B cell (primary cell): Measurements from ENCODE around the gene CMIP. TPM values are rescaled to one million over a fixed set of nuclear protein-coding genes. Genes with fewer than 3 reads are reported as not detected.

Experiments
- ATAC-seq: fragments of 200-7000 bp; cut with Tn5 transposase; one replicate; pipeline ENCODE4 v1.10.0; 2021; ENCODE audit warnings: low read depth, mild to moderate bottlenecking, moderate number of reproducible peaks, moderate library complexity
- CTCF ChIA-PET: fragments of 350-600 bp; sonication (Branson Sonifier 250); formaldehyde crosslinking; loops from one replicate; lab custom pipeline; 2021; ENCODE audit warnings: antibody characterized with exemption, inconsistent platforms; lab: Charles Lee
- POLR2A ChIA-PET: fragments of 350-600 bp; sonication (Branson Sonifier 250); formaldehyde crosslinking; loops from one replicate; lab custom pipeline; 2021; ENCODE audit warnings: antibody characterized with exemption; lab: Charles Lee
- DNase-seq: peaks from one replicate; pipeline ENCODE4 v3.0.0; 2013
- H2AFZ ChIP-seq: 2 replicates; pipeline ENCODE4 v1.6.1; 2012; ENCODE audit warnings: mild to moderate bottlenecking, low read depth, low read length; ENCODE audit not compliant: insufficient read depth, poor library complexity, severe bottlenecking
- H3K27ac ChIP-seq, 2 donors: 1 replicate in 1 of 2; 2 replicates in 1 of 2; pipeline ENCODE4 v1.5.1; 2012 to 2013; ENCODE audit warnings: low read length in 2 of 2, mild to moderate bottlenecking in 2 of 2, moderate library complexity in 1 of 2
- H3K27me3 ChIP-seq, 4 experiments: fragments of 200-600 bp in 1 of 4; sonication (generic) in 1 of 4; replicated peaks in 1 of 4; 1 replicate in 2 of 4; 2 replicates in 2 of 4; pipeline versions ENCODE4 v1.6.1 to v1.7.0; 2013 to 2016; ENCODE audit warnings: low read length in 3 of 4, mild to moderate bottlenecking in 2 of 4, mixed read lengths in 1 of 4, moderate library complexity in 1 of 4; ENCODE audit not compliant: insufficient read depth in 4 of 4, control insufficient read depth in 3 of 4; ENCODE audit errors: control extremely low read depth in 1 of 4
- H3K36me3 ChIP-seq, 2 experiments: replicated peaks in 1 of 2; 1 replicate in 1 of 2; 2 replicates in 1 of 2; pipeline versions ENCODE4 v1.6.1 to v1.7.1; 2013; ENCODE audit warnings: low read length in 1 of 2; ENCODE audit not compliant: insufficient read depth in 2 of 2, control insufficient read depth in 1 of 2; ENCODE audit errors: control extremely low read depth in 1 of 2, extremely low read depth in 1 of 2
- H3K4me1 ChIP-seq, 2 donors: fragments of 200-600 bp in 1 of 2; sonication (generic) in 1 of 2; 1 replicate in 1 of 2; 2 replicates in 1 of 2; pipeline versions ENCODE4 v1.5.1 to v1.6.1; 2013 to 2017; ENCODE audit warnings: low read length in 2 of 2; ENCODE audit not compliant: control insufficient read depth in 2 of 2, insufficient read depth in 2 of 2
- H3K4me2 ChIP-seq: replicated peaks from 2 replicates; pipeline ENCODE3; 2012; ENCODE audit warnings: mild to moderate bottlenecking, low read depth, low read length; ENCODE audit not compliant: poor library complexity, severe bottlenecking
- H3K4me3 ChIP-seq, 5 experiments: fragments of 200-600 bp in 1 of 5; sonication (generic) in 1 of 5; 1 replicate in 3 of 5; 2 replicates in 2 of 5; pipeline versions ENCODE4 v1.5.1 to v1.7.0; 2011 to 2016; ENCODE audit warnings: low read length in 4 of 5, mild to moderate bottlenecking in 4 of 5, low read depth in 2 of 5, control low read depth in 1 of 5, moderate library complexity in 1 of 5; ENCODE audit not compliant: insufficient read depth in 1 of 5; ENCODE audit errors: control extremely low read depth in 1 of 5, extremely low read depth in 1 of 5
- H3K79me2 ChIP-seq: fragments of 200-600 bp; sonication (generic); one replicate; pipeline ENCODE4 v1.6.0; 2016; ENCODE audit warnings: low read length; ENCODE audit not compliant: control insufficient read depth, insufficient read depth
- H3K9ac ChIP-seq: fragments of 200-600 bp; sonication (generic); 2 replicates; pipeline ENCODE4 v1.6.1; 2017; ENCODE audit warnings: mild to moderate bottlenecking, low read length, moderate library complexity
- H3K9me3 ChIP-seq, 3 donors: one replicate each; pipeline versions ENCODE4 v1.6.1 to v1.7.1; 2013; ENCODE audit warnings: low read length in 2 of 3; ENCODE audit not compliant: control insufficient read depth in 2 of 3, insufficient read depth in 1 of 3; ENCODE audit errors: control extremely low read depth in 1 of 3
- H4K20me1 ChIP-seq: 2 replicates; pipeline ENCODE4 v1.6.0; 2012; ENCODE audit warnings: mild to moderate bottlenecking, low read length; ENCODE audit not compliant: insufficient read depth, control insufficient read depth, poor library complexity, severe bottlenecking
- H3K27ac Mint-ChIP-seq: one replicate; pipeline ENCODE4 v1.8.0; 2021; ENCODE audit warnings: mixed read lengths
- H3K27me3 Mint-ChIP-seq: one replicate; pipeline ENCODE4 v1.8.0; 2021; ENCODE audit warnings: mixed read lengths
- H3K4me1 Mint-ChIP-seq: one replicate; pipeline ENCODE4 v1.8.0; 2021; ENCODE audit warnings: mixed read lengths
- H3K4me3 Mint-ChIP-seq: one replicate; pipeline ENCODE4 v1.8.0; 2021; ENCODE audit warnings: mixed read lengths
- H3K9me3 Mint-ChIP-seq: one replicate; pipeline ENCODE4 v1.8.0; 2022; ENCODE audit warnings: mixed read lengths; ENCODE audit not compliant: insufficient read depth
- CTCF ChIP-seq: fragments of 200-600 bp; IDR thresholded peaks from one replicate; pipeline ENCODE4 v1.8.0; 2022; ENCODE audit warnings: antibody characterized with exemption, mild to moderate bottlenecking
- EZH2 ChIP-seq: IDR thresholded peaks from 2 replicates; pipeline ENCODE4 v1.6.1; 2012; ENCODE audit warnings: borderline replicate concordance, low read depth, mild to moderate bottlenecking, moderate library complexity, low read length; ENCODE audit not compliant: insufficient read depth, poor library complexity, severe bottlenecking
- WGBS: methylation state at CpG from one replicate; pipeline ENCODE4 v1.1.5; 2013; ENCODE audit warnings: missing lambda C conversion rate; ENCODE audit not compliant: insufficient coverage; 5-methylcytosine and 5-hydroxymethylcytosine counted together
- intact Hi-C: fragments of 100-400 bp; cut with micrococcal nuclease; formaldehyde crosslinking; loops from one replicate; pipeline ENCODE4 v1.10.0; 2022
- polyA plus RNA-seq: library from polyadenylated mRNA; depleted of rRNA; stranded (reverse); fragments of >200 nt; gene quantifications from 2 replicates; pipeline ENCODE4 v1.2.3, GENCODE V29; 2012
- total RNA-seq, 2 donors: library from RNA; stranded (reverse); fragments of 120-200 nt in 1 of 2; gene quantifications; 1 replicate in 1 of 2; 2 replicates in 1 of 2; pipeline versions ENCODE4 v1.2.3 to v1.2.4, GENCODE V29; 2013 to 2022

The CMIP gene
- total and polyA plus RNA-seq, 2 donors (not counting 1 experiment from before 2014, with no cell fraction given), result 27.1 to 155 TPM

GRCh38 chr16:81491541-81492188, 47.1 kb downstream of the CMIP start:
- Mint-ChIP-seq H3K4me1 (peaks cover 68% of the 10 kb centered on the region), H3K27ac (no peak overlapping the region), H3K9me3 (no peaks in the 10 kb centered on the region), H3K4me3 (no peak overlapping the region), H3K27me3 (no peaks in the 10 kb centered on the region)
- H4K20me1 ChIP-seq, result peaks cover 60% of the 10 kb centered on the region
- DNase-seq, result no peak
- H3K27ac ChIP-seq, result no peak overlapping the region
- 96% methylated on average over 15 of the region's 18 CpGs for WGBS
- TF ChIP-seq EZH2, result no peak
- TF ChIP-seq CTCF, result no peak
- ChIA-PET CTCF (no interaction called here), POLR2A (interaction anchor here (0.7 kb wide), 1 partner anchor 12 kb away, joined by 3 read pairs; no protein-coding TSS in a partner anchor)
- H3K4me2 ChIP-seq, result no peak overlapping the region
- H2AFZ ChIP-seq, result no peak overlapping the region
- H3K79me2 ChIP-seq, result peaks cover 98% of the 10 kb centered on the region
- H3K36me3 ChIP-seq, result peaks cover 0 to 12% of the 10 kb centered on the region in 2 experiments
- intact Hi-C loops, result no loop called here
- H3K9me3 ChIP-seq, result no peaks in the 10 kb centered on the region
- peaks cover 28 to 40% of the 10 kb centered on the region in 2 donors for H3K4me1 ChIP-seq
- H3K27me3 ChIP-seq, result no peaks in the 10 kb centered on the region
- H3K4me3 ChIP-seq, result no peak overlapping the region
- no peak overlapping the region for H3K9ac ChIP-seq
- ATAC-seq, result no peak

GRCh38 chr16:81492311-81492761, 47.7 kb downstream of the CMIP start:
- Histone ChIP-seq H3K4me3 (no peak overlapping the region), H3K79me2 (peaks cover 98% of the 10 kb centered on the region), H3K9me3 (no peaks in the 10 kb centered on the region), H3K27me3 (no peaks in the 10 kb centered on the region), H4K20me1 (peaks cover 63% of the 10 kb centered on the region), H3K4me1 (peaks cover 31 to 47% of the 10 kb centered on the region in 2 donors), H3K27ac (no peak overlapping the region), H3K36me3 (peaks cover 0 to 12% of the 10 kb centered on the region in 2 experiments), H2AFZ (no peak overlapping the region), H3K4me2 (no peak overlapping the region), H3K9ac (no peak overlapping the region)
- no peaks in the 10 kb centered on the region for H3K27me3 Mint-ChIP-seq
- no peaks in the 10 kb centered on the region for H3K9me3 Mint-ChIP-seq
- WGBS, result 85% methylated on average over 14 of the region's 14 CpGs
- H3K27ac Mint-ChIP-seq, result no peak overlapping the region
- H3K4me3 Mint-ChIP-seq, result no peak overlapping the region
- CTCF ChIA-PET, result no interaction called here
- no peak for ATAC-seq
- POLR2A ChIA-PET, result interaction anchor here (0.7 kb wide), 1 partner anchor 12 kb away, joined by 3 read pairs; no protein-coding TSS in a partner anchor
- DNase-seq, result no peak
- no peak for TF ChIP-seq CTCF
- TF ChIP-seq EZH2, result no peak
- H3K4me1 Mint-ChIP-seq, result peaks cover 75% of the 10 kb centered on the region
- intact Hi-C loops, result no loop called here
